BLaER1 (cell line): Measurements from ENCODE around the gene OTX2.

ENCODE experiments used
- H3K27ac ChIP-seq: shearing (Covaris generic); formaldehyde crosslinking; 2 replicates; pipeline ENCODE4 v1.8.1; 2022
- H3K27me3 ChIP-seq: shearing (Covaris generic); formaldehyde crosslinking; 2 replicates; pipeline ENCODE4 v1.8.1; 2022
- H3K36me3 ChIP-seq: shearing (Covaris generic); formaldehyde crosslinking; 2 replicates; pipeline ENCODE4 v1.8.1; 2022
- H3K4me1 ChIP-seq: shearing (Covaris generic); formaldehyde crosslinking; 2 replicates; pipeline ENCODE4 v1.8.1; 2022
- H3K4me2 ChIP-seq: shearing (Covaris generic); formaldehyde crosslinking; 2 replicates; pipeline ENCODE4 v1.8.1; 2022
- H3K4me3 ChIP-seq: shearing (Covaris generic); formaldehyde crosslinking; 2 replicates; pipeline ENCODE4 v1.8.1; 2022
- H3K9ac ChIP-seq: shearing (Covaris generic); formaldehyde crosslinking; 2 replicates; pipeline ENCODE4 v1.8.1; 2022
- H3K9me3 ChIP-seq: shearing (Covaris generic); formaldehyde crosslinking; 2 replicates; pipeline ENCODE4 v1.8.1; 2022
- H4K20me1 ChIP-seq: shearing (Covaris generic); formaldehyde crosslinking; 2 replicates; pipeline ENCODE4 v1.8.1; 2022
- Cebpa-rat ChIP-seq: shearing (Covaris generic); IDR thresholded peaks from 2 replicates; pipeline ENCODE4 v1.8.1; 2022

Gene OTX2

DNA sequence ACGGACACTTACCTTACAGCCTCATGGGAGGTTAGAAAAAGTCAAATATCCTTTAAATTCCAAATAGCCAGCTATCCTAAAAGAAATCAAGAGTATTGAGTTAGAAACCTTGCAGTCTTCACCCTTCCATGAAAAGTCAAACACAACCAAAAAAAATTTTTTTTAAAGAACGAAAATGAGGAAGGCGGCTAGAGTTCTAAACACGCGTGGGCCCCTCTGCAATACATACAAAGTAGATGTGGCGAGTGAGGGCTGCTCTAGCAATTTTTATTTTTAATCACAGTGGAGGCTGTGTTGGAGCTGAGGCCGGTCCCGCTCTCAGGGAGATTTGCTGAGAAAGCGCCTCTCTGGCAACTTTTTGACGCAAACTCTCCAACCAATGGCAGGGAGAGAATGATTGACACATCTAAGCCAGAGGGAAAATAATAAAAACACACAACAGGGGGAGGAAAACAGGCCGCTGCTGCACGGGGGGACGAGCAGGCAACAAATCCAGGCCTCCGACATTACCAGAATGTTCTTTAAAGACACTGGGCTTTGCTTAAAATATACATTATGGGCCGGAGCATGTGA lies at the start of gene OTX2:
OTX2 (minus strand) TSS at position 333 of the 573 bp plus-strand sequence. CDS start 5,023 bp downstream, outside the sequence.
- peaks cover 96% of the 10 kb centered on the region for H3K27me3 ChIP-seq

DNA sequence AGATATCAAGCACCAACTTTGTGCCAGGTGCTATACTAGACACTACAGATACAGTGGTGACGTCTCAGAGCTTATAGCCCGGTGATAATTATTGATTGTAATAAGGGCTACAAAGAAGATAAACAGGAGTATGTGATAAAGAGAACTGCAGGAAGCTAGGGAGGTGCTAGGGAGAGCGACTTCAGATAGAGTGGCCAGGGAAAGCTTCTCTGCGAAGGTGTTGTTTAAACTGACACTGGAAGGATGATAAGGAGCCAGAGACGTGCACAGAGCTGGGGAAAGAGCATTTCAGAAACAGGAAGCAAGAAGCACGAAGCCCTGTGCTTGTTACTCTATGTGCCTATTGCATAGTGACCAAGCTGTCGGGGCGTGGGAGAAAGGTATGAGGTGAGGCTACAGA lies 48.1 kb upstream of the OTX2 start:
- Histone ChIP-seq H4K20me1 (no peaks in the 10 kb centered on the region), H3K9ac (no peak overlapping the region), H3K27ac (no peak overlapping the region), H3K36me3 (no peaks in the 10 kb centered on the region), H3K27me3 (no peaks in the 10 kb centered on the region), H3K9me3 (no peaks in the 10 kb centered on the region), H3K4me2 (no peak overlapping the region), H3K4me3 (no peak overlapping the region), H3K4me1 (no peaks in the 10 kb centered on the region)
- TF ChIP-seq Cebpa-rat, result no peak

More for the DNA sequence above, at the start of gene OTX2:
- no peak within 1 kb of the TSS for H3K4me3 ChIP-seq
- no peak for TF ChIP-seq Cebpa-rat
- peaks cover 43% of the 10 kb centered on the region for H3K9me3 ChIP-seq
- peaks cover 9% of the 10 kb centered on the region; the same call in 1 of the 2 replicates for H3K4me1 ChIP-seq
- no peak within 1 kb of the TSS for H3K4me2 ChIP-seq
- H3K27ac ChIP-seq, result no peak within 1 kb of the TSS
- H3K9ac ChIP-seq, result no peak within 1 kb of the TSS
- H4K20me1 ChIP-seq, result peaks cover 25% of the 10 kb centered on the region; the same call in 1 of the 2 replicates
- H3K36me3 ChIP-seq, result no peaks in the 10 kb centered on the region

DNA sequence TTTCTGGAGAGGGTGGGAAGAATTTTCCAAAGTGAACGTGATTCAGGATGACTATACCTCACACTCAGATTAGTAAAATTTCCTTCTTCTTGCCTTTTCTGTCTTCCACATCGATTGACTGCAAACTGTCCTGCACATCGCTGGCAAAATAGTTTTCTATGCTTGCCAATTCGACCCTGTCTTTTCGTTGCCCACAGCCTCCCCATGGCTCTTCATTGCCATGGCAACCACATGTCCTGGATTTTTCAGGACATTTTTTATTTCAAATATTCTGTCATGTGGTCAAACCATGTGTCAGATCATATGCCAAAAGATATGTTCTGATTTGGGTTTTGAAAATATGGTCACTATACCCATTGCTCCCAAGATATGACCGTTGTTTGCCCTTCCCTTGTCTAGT lies 46.9 kb upstream of the OTX2 start:
- no peak overlapping the region for H3K9ac ChIP-seq
- H3K27ac ChIP-seq, result no peak overlapping the region
- no peaks in the 10 kb centered on the region for H3K9me3 ChIP-seq
- TF ChIP-seq Cebpa-rat, result no peak
- H3K36me3 ChIP-seq, result no peaks in the 10 kb centered on the region
- H3K4me3 ChIP-seq, result no peak overlapping the region
- no peaks in the 10 kb centered on the region for H4K20me1 ChIP-seq
- H3K27me3 ChIP-seq, result no peaks in the 10 kb centered on the region
- H3K4me2 ChIP-seq, result no peak overlapping the region
- no peaks in the 10 kb centered on the region for H3K4me1 ChIP-seq

DNA sequence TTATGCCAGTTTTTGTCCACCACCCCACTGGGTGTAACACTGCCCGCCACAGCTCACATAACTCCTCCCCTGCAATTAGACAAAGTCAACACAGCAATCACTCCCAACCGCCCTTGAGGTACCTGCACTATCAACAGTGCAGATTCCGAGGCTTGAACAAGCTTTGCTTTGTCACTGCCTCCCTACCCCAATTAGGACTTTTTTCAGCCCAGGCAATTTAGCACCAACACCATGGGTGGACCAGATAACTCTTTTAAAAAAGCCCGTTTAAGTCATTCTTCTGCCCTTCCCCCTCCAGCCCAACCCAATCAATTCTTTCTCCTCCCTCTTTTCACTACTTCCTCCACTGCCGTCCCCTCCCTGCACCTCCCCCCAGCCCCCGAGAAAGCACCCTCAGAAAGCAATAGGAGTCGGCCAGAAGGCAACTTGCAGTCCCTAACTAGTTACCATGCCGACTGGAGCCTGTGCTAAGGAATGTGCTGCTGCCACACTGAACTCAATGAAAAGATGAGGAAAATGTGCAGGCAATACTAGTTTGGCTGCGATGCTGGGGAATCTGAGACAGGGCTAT lies 45.7 kb upstream of the OTX2 start:
- Histone ChIP-seq H4K20me1 (no peaks in the 10 kb centered on the region), H3K9me3 (no peaks in the 10 kb centered on the region), H3K4me3 (no peak overlapping the region), H3K27ac (no peak overlapping the region), H3K27me3 (no peaks in the 10 kb centered on the region), H3K4me1 (no peaks in the 10 kb centered on the region), H3K36me3 (no peaks in the 10 kb centered on the region), H3K4me2 (no peak overlapping the region), H3K9ac (no peak overlapping the region)
- no peak for TF ChIP-seq Cebpa-rat

DNA sequence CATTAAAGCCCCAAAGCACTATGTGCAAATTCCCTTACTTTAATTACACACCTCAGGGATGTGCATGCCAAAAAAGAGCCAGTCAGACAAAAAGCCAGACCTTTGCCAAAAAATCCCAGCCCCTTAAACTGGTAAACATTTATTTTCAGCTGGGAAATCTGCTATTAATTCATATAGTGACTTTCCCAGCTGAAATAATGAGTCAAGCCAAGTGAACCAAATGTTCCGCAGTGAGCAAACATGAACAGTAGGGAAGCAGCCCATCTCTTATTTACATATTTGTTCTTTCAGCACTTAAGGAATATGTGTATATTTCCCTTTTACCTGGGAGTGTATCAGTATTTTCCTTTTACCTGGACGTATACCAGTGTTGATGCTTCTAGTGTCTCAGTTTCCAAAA lies 44.0 kb upstream of the OTX2 start:
- Histone ChIP-seq H3K27me3 (no peaks in the 10 kb centered on the region), H3K36me3 (no peaks in the 10 kb centered on the region), H3K9ac (no peak overlapping the region), H3K4me2 (no peak overlapping the region), H3K4me1 (no peaks in the 10 kb centered on the region), H3K4me3 (no peak overlapping the region), H4K20me1 (no peaks in the 10 kb centered on the region), H3K27ac (no peak overlapping the region), H3K9me3 (no peaks in the 10 kb centered on the region)
- no peak for TF ChIP-seq Cebpa-rat

DNA sequence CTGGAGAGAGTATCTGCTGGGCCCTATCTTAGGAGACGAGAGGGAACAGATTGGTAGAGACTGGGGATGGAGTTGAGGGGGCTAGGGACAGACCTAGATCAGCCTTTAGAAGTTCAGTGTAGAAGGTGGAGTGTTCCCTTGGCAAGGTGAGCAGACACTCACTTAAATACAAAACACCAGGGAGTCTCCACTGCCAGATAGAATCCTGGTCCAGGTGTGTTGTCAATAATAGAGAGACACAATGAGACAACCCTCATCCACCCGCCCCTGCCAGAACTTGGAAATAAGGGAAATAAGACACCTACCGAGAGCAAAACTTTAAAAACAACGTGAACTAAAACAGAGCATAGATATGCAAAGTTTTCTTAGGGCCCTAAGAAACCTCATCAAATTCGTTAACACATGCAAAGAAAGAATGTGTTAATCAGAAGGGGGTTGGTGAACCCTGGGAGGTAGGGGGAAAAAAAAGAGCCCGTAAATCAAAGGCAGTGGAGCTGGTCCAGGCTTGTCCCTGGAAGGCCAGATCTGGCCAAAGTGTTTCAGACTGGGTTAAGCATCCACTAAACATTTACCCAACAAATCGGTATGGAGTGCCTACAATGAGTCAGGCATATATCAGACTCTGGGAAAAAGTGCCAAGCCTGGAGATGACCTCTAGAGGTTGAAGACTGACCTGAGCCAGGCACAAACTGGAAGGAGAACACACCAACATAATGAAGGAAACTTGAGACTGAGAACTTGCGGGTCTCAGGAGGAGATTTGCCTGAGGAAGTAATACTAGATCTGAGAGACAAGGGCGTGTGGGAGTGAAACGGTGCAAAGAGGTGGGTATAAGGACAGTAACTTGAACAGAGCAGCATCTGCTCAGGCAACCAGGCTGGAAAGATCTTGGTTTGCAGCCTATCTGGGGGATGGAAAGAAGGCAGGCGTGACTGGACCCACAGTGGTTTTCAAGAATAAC lies 37.0 kb upstream of the OTX2 start:
- H3K27ac ChIP-seq, result no peak overlapping the region
- H4K20me1 ChIP-seq, result no peaks in the 10 kb centered on the region
- no peak for TF ChIP-seq Cebpa-rat
- no peak overlapping the region for H3K4me3 ChIP-seq
- H3K9ac ChIP-seq, result no peak overlapping the region
- H3K27me3 ChIP-seq, result no peaks in the 10 kb centered on the region
- no peak overlapping the region for H3K4me2 ChIP-seq
- H3K36me3 ChIP-seq, result no peaks in the 10 kb centered on the region
- H3K4me1 ChIP-seq, result no peaks in the 10 kb centered on the region
- no peaks in the 10 kb centered on the region for H3K9me3 ChIP-seq

DNA sequence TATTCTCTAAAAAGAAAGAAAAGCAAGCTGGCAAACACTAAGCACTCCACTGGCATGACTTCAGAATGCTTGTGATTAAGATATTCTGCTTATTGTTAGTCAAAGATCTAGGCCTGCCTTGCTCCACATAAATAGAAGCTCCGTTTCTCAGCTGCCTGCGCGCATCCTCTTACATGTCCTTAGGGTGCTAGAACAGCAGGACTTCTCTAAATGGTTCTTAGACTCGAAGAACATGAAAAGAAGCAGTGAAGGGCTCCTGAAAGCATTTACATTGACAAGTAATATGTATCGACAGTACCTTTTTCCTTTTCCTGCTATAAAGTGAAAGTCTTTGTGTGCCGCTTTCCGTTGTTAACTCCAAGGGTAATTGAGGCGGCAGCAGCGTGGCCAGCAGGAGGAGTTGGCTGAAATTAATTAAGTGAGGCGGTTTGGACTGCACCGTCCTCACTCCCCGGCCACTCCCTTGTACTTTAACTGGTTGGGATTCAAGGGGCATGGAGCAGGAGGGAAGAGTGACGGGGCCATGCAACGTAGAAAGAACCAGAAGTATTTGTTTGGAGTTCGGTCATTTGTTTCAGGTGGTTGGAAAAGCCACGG lies 34.2 kb upstream of the OTX2 start:
- no peak for TF ChIP-seq Cebpa-rat
- H3K4me1 ChIP-seq, result no peaks in the 10 kb centered on the region
- no peaks in the 10 kb centered on the region for H3K9me3 ChIP-seq
- no peaks in the 10 kb centered on the region for H4K20me1 ChIP-seq
- no peak overlapping the region for H3K4me2 ChIP-seq
- H3K9ac ChIP-seq, result no peak overlapping the region
- no peak overlapping the region for H3K4me3 ChIP-seq
- no peaks in the 10 kb centered on the region for H3K36me3 ChIP-seq
- no peak overlapping the region for H3K27ac ChIP-seq
- H3K27me3 ChIP-seq, result no peaks in the 10 kb centered on the region

DNA sequence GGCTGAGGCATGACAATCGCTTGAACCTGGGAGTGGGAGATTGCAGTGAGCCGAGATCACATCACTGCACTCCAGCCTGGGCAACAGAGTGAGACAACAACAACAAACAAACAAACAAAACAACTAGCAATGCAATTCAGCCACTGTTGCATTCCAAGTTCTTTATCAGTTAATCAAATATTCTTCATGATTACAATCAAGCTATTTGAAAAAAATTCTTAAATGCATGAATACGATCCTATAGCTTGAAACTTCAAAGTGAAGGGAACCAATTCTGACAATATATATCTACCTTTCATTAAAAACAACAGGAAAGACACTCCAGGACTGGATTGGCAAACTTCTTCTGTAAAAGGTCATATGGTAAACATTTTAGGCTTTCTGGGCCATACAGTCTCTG lies 31.3 kb upstream of the OTX2 start:
- no peaks in the 10 kb centered on the region for H3K36me3 ChIP-seq
- H4K20me1 ChIP-seq, result no peaks in the 10 kb centered on the region
- no peak overlapping the region for H3K9ac ChIP-seq
- no peak overlapping the region for H3K4me3 ChIP-seq
- no peaks in the 10 kb centered on the region for H3K27me3 ChIP-seq
- no peaks in the 10 kb centered on the region for H3K9me3 ChIP-seq
- H3K4me1 ChIP-seq, result no peaks in the 10 kb centered on the region
- no peak overlapping the region for H3K27ac ChIP-seq
- TF ChIP-seq Cebpa-rat, result no peak
- H3K4me2 ChIP-seq, result no peak overlapping the region

DNA sequence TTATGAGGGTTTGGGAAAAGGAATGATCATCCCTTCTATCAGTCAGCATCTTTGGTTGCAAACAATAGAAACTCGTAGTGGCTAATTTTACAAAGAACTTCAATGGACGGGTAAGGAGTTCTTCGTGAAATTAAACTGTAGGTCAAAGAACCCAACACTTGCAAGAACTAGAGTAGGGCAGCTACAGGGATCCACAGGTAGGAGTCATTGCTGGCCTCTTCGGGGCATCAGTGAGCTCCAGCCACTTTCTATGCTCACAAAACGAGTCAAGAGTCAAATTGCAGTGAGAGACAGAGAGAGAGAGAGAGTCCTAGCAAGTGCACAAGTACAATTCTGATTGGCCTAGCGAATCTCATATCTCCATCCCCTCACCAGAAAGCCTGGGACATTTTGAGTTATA lies 29.9 kb upstream of the OTX2 start:
- TF ChIP-seq Cebpa-rat, result no peak
- H3K4me1 ChIP-seq, result no peaks in the 10 kb centered on the region
- no peak overlapping the region for H3K4me3 ChIP-seq
- no peaks in the 10 kb centered on the region for H4K20me1 ChIP-seq
- no peaks in the 10 kb centered on the region for H3K36me3 ChIP-seq
- H3K4me2 ChIP-seq, result no peak overlapping the region
- no peak overlapping the region for H3K9ac ChIP-seq
- no peaks in the 10 kb centered on the region for H3K27me3 ChIP-seq
- no peak overlapping the region for H3K27ac ChIP-seq
- H3K9me3 ChIP-seq, result no peaks in the 10 kb centered on the region

DNA sequence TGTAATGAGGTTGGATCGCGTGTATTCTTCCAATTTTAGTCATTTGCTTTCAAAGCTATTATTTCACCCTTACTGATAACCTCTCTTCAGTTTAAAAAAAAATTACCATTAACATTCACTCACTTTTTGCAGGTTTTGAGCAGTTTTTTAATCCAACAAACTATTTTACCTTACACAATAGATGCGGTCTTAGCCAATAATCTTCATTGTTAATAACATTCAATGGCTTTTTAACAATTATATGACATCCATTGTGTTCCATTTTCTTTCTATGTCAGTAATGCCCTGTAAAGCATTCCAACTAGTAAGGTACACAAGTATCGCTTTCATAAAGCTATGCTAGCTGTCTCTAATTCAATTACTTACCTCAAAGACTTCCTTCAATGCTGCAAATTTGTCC lies 18.9 kb upstream of the OTX2 start:
- TF ChIP-seq Cebpa-rat, result no peak

More for the DNA sequence above, 18.9 kb upstream of the OTX2 start:
- Histone ChIP-seq H3K27me3 (no peaks in the 10 kb centered on the region), H4K20me1 (no peaks in the 10 kb centered on the region), H3K4me2 (no peak overlapping the region), H3K4me3 (no peak overlapping the region), H3K27ac (no peak overlapping the region), H3K4me1 (no peaks in the 10 kb centered on the region), H3K9ac (no peak overlapping the region), H3K9me3 (no peaks in the 10 kb centered on the region), H3K36me3 (no peaks in the 10 kb centered on the region)
